ENCODE data around the gene FAM135A. TPM values are rescaled to one million over a fixed set of nuclear protein-coding genes. Genes with fewer than 3 reads are reported as not detected.

The FAM135A gene
- 16.2 and 16.3 TPM in 2 replicates for total RNA-seq

DNA sequence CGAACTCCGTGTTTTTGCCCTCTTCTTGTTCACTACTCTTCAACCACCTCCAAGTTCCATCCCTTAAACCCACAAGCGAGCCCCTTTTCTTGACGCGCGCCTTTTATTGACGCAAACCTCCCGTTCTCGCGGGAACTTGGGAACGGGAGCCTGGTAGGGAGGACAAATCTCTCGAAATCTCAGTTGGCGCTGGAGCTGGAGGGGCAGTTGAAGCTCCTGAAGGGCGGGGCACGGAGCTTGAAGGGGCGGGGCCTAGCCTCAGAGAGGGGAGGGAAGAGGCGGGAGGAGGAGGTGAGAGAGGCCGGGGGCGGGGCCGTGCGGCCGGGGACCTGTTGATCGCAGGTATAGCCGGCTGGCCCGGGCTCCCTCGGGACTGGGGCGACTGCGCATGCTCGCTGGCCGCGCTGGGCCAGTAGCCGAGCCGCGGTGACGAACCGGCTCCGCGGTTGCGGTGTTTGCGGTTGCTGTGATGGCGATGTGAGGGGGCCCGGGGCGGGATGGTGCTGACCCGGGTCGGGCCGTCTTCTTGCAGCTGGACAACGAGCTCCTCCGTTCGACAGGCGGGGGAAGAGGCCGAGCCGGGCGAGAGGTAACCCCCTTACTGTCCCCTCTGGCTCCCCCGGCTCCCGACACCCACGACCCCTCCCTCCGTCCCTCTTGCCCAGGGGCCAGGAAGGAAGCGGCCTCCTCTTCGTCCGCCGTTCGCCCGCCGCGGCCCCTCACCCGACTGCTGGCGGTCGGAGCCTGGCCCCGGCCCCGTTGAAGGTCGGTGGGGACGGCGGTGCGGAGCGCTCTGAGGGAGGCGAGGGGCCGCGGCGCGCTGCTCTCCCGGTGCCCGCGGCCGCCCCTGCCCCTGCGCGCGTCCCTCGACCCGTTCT is at the start of gene FAM135A:
Gene FAM135A, plus strand, starts transcription at position 395 of the 878 bp plus-strand sequence. CDS start 14,835 bp downstream, outside the sequence.
- DNase-seq (ENCODE audit: insufficient read length, low spot score, missing footprints): peak; percentile 98
- peak within 1 kb of the TSS; percentile 97 for H3K4me3 ChIP-seq (ENCODE audit: insufficient read depth, low read length)
- TF ChIP-seq, protein P1, sequence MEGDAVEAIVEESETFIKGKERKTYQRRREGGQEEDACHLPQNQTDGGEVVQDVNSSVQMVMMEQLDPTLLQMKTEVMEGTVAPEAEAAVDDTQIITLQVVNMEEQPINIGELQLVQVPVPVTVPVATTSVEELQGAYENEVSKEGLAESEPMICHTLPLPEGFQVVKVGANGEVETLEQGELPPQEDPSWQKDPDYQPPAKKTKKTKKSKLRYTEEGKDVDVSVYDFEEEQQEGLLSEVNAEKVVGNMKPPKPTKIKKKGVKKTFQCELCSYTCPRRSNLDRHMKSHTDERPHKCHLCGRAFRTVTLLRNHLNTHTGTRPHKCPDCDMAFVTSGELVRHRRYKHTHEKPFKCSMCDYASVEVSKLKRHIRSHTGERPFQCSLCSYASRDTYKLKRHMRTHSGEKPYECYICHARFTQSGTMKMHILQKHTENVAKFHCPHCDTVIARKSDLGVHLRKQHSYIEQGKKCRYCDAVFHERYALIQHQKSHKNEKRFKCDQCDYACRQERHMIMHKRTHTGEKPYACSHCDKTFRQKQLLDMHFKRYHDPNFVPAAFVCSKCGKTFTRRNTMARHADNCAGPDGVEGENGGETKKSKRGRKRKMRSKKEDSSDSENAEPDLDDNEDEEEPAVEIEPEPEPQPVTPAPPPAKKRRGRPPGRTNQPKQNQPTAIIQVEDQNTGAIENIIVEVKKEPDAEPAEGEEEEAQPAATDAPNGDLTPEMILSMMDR (IDR thresholded peaks at IDR 0.05; ENCODE audit: extremely low read depth, low read depth, low read length): no peak
- H3K4me2 ChIP-seq (ENCODE audit: insufficient read depth, low read length): peak within 1 kb of the TSS; percentile 88
- H3K9me3 ChIP-seq (ENCODE audit: low read depth, low read length): no peaks in the 10 kb centered on the region
- no peaks in the 10 kb centered on the region for H4K20me1 ChIP-seq (ENCODE audit: insufficient read depth, low read length)
- no peaks in the 10 kb centered on the region for H3K36me3 ChIP-seq (ENCODE audit: insufficient read depth, low read length)
- H3K4me1 ChIP-seq (ENCODE audit: insufficient read depth, low read length): peaks cover 14% of the 10 kb centered on the region
- H2AFZ ChIP-seq (ENCODE audit: low read length): peak within 1 kb of the TSS; percentile 100
- H3K27ac ChIP-seq (ENCODE audit: low read depth, low read length): peak within 1 kb of the TSS; percentile 78
- H3K79me2 ChIP-seq (ENCODE audit: insufficient read depth, low read length): no peaks in the 10 kb centered on the region
- no peaks in the 10 kb centered on the region for H3K27me3 ChIP-seq (ENCODE audit: insufficient read depth, low read length)

- Histone ChIP-seq H3K79me2 (ENCODE audit: insufficient read depth, low read length) (no peaks in the 10 kb centered on the region), H3K4me3 (ENCODE audit: insufficient read depth, low read length) (no peak overlapping the region), H3K27ac (ENCODE audit: low read depth, low read length) (no peak overlapping the region), H4K20me1 (ENCODE audit: insufficient read depth, low read length) (no peaks in the 10 kb centered on the region), H3K36me3 (ENCODE audit: insufficient read depth, low read length) (no peaks in the 10 kb centered on the region), H3K4me2 (ENCODE audit: insufficient read depth, low read length) (no peak overlapping the region), H3K4me1 (ENCODE audit: insufficient read depth, low read length) (no peaks in the 10 kb centered on the region), H3K9me3 (ENCODE audit: low read depth, low read length) (no peaks in the 10 kb centered on the region), H2AFZ (ENCODE audit: low read length) (no peak overlapping the region), H3K27me3 (ENCODE audit: insufficient read depth, low read length) (peaks cover 40% of the 10 kb centered on the region)
- TF ChIP-seq, protein P1 (IDR thresholded peaks at IDR 0.05; ENCODE audit: extremely low read depth, low read depth, low read length): no peak
- no peak for DNase-seq (ENCODE audit: insufficient read length, low spot score, missing footprints)
These were observed 49.4 kb upstream of the FAM135A start for GRCh38 chr6:70363741-70364493.

DNA sequence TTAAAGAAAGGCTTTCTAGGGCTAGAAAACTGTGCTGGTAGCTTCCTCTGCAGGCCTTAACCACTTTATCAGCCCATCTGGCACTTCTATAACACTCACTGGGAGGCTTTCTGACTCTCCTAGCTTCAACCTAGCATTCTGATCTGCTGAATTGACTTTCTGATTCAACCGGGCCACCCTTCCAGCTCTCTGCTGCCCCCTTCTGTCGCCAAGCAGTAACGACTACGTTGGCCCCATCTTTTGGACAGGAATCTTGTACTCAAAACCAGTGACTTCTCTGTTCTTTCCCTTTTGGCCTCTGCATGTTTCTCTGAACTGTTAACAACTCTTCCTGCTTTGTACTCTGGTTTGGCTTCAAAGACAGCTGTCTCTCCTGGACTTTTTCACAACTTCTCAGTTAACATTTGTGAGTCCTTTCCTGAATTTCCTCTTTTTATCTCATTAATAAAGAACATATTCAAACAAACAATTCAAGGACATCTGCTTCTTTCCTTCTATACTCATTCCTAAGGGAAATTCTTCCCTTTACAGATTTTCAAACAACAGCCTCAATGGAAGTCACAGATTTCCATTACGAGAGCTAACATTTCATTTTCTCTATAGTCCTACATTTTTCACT is 43.9 kb upstream of the FAM135A start:
- Histone ChIP-seq H3K4me3 (ENCODE audit: insufficient read depth, low read length) (no peak overlapping the region), H3K79me2 (ENCODE audit: insufficient read depth, low read length) (no peaks in the 10 kb centered on the region), H3K9me3 (ENCODE audit: low read depth, low read length) (no peaks in the 10 kb centered on the region), H3K27me3 (ENCODE audit: insufficient read depth, low read length) (peaks cover 37% of the 10 kb centered on the region), H4K20me1 (ENCODE audit: insufficient read depth, low read length) (no peaks in the 10 kb centered on the region), H3K36me3 (ENCODE audit: insufficient read depth, low read length) (no peaks in the 10 kb centered on the region), H3K27ac (ENCODE audit: low read depth, low read length) (no peak overlapping the region), H2AFZ (ENCODE audit: low read length) (no peak overlapping the region), H3K4me1 (ENCODE audit: insufficient read depth, low read length) (no peaks in the 10 kb centered on the region), H3K4me2 (ENCODE audit: insufficient read depth, low read length) (no peak overlapping the region)
- TF ChIP-seq, protein P1 (IDR thresholded peaks at IDR 0.05; ENCODE audit: extremely low read depth, low read depth, low read length): peak; percentile 97
- DNase-seq (ENCODE audit: insufficient read length, low spot score, missing footprints): peak; percentile 58

Measured in osteoblast (primary cell).